Small intestine (tissue), 7 donors: ENCODE results near the gene PDZD4. TPM values are rescaled to one million over a fixed set of nuclear protein-coding genes. Genes with fewer than 3 reads are reported as not detected.

ENCODE experiments used
- DNase-seq, 2 donors: peaks; one replicate each; pipeline versions ENCODE4 v3.0.0 to v3.0.0-alpha.2; 2013
- FAIRE-seq: peaks from 2 replicates; lab custom pipeline; 2012; peaks lifted over from hg19 to GRCh38; lab: Jason Lieb, UNC
- H3K27ac ChIP-seq, 3 donors: one replicate each; pipeline ENCODE4 v1.5.1; 2013; ENCODE audit warnings: low read length in 2 of 3, mild to moderate bottlenecking in 2 of 3, control low read depth in 1 of 3, inconsistent platforms in 1 of 3, low read depth in 1 of 3, moderate library complexity in 1 of 3
- H3K27me3 ChIP-seq, 3 donors: one replicate each; pipeline ENCODE4 v1.6.1; 2013; ENCODE audit warnings: low read length in 3 of 3, inconsistent platforms in 1 of 3; ENCODE audit not compliant: control insufficient read depth in 3 of 3, insufficient read depth in 3 of 3
- H3K36me3 ChIP-seq, 3 donors: one replicate each; pipeline ENCODE4 v1.6.1; 2013; ENCODE audit warnings: low read length in 3 of 3, inconsistent platforms in 1 of 3, low read depth in 1 of 3, mild to moderate bottlenecking in 1 of 3, moderate library complexity in 1 of 3; ENCODE audit not compliant: control insufficient read depth in 3 of 3, insufficient read depth in 2 of 3
- H3K4me1 ChIP-seq, 3 donors: one replicate each; pipeline ENCODE4 v1.6.1; 2013; ENCODE audit warnings: low read length in 2 of 3, inconsistent platforms in 1 of 3, low read depth in 1 of 3, mild to moderate bottlenecking in 1 of 3, moderate library complexity in 1 of 3; ENCODE audit not compliant: control insufficient read depth in 3 of 3, insufficient read depth in 2 of 3
- H3K4me3 ChIP-seq, 3 donors: one replicate each; pipeline ENCODE4 v1.5.1; 2013; ENCODE audit warnings: low read length in 3 of 3, control low read depth in 1 of 3, inconsistent platforms in 1 of 3, low read depth in 1 of 3, mild to moderate bottlenecking in 1 of 3, moderate library complexity in 1 of 3
- H3K9me3 ChIP-seq, 2 donors: one replicate each; pipeline ENCODE4 v1.6.1; 2013; ENCODE audit warnings: low read depth in 1 of 2, low read length in 1 of 2; ENCODE audit not compliant: control insufficient read depth in 2 of 2, insufficient read depth in 1 of 2
- WGBS, 3 donors: extraction: QIAGEN DNeasy Blood & Tissue Kit; methylation state at CpG; one replicate each; pipeline ENCODE4 v1.1.7; 2013; 5-methylcytosine and 5-hydroxymethylcytosine counted together
- polyA plus RNA-seq, 4 donors: library from polyadenylated mRNA; stranded (reverse) in 3 of 4; unstranded in 1 of 4; fragments of 200-250 nt in 3 of 4; fragments of 120-200 nt in 1 of 4; gene quantifications; one replicate each; pipeline versions ENCODE4 v1.2.1 to v1.2.3, GENCODE V29; 2013
- donor health status: healthy with polysubstance abuse.
- donor health status: control.
- donor health status: control.
- donor health status: Bipolar disorder and iron deficiency.
- donor health status: healthy.

PDZD4 gene
- polyA plus RNA-seq, 4 donors, result 0.22 to 11.5 (median 2.4) TPM

DNA sequence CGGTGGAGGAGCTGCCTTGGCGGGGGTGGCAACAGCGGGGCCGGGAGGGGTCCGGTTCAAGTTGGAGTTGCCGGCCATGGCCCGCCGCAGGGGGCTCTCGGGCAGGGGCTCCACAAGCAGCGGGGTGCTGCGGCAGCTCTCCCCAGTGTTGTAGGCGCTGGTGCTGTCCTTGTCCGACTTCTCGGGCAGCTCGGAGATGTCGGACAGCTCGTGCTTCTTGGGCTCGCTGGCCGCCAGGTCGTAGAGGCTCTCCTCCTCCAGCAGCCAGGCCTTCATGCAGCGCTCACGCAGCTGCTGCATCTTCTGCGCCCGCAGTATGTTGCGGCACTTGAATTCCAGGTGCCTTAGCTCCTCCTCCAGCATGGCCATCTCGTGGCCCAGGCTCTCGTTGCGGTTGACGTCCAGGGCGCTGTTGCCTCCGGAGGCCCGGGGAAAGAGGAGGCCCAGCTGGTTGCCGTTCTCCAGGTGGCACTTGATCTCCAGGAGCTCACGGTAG lies 26.2 kb downstream of the PDZD4 start:
- DNase-seq, result no peak
- no peak overlapping the region for H3K4me3 ChIP-seq
- no peaks in the 10 kb centered on the region for H3K4me1 ChIP-seq
- 94 to 96% (median 95%) methylated on average over 21 to 34 of the region's 34 CpGs for WGBS, 3 donors
- no peak overlapping the region for H3K27ac ChIP-seq
- H3K27me3 ChIP-seq, result no peaks in the 10 kb centered on the region
- no peaks in the 10 kb centered on the region for H3K9me3 ChIP-seq
- FAIRE-seq, result no peak
- peaks cover 0 to 3% (median 0%) of the 10 kb centered on the region in 3 donors for H3K36me3 ChIP-seq

DNA sequence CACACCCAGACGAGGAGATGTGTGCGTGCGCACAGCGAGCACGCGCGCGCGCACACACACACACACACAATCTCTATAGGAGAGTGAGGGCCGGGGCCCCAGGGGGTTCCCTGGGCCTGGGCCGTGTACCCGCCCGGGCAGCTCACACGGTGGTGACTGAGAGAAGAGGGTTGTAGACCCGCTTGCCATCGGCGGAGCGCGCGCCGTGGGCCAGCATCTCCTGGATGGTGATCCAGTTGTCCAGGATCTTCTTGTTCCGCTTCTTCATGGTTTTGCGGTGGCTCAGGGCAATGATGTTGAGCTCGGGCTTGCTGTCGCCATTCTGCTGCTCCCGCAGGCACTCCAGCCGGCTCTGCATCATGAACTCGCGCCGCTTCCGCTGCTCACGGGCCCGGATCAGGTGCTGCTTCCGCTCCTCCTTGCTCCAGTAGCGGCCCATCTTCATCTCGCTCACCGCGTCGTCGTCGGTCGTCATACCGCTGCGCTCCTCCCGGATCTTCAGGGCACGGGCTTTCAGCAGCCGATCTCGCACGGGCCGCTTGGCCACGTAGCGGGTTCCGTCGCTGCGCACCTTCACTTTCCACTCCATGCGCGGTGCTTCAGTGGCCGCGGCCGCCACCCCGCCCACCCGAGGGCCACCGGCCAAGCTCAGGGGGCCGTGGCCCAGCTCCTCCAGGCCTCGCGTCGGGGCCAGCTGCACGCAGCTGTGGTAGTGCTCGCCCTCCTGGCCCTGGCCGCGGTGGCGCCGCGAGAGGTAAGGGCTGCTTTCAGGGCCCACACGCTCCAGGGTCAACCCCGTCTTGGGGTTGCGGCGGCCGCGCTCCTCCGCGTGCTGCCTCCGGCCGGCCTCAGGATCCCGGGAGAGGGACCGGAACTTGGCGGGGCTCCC lies 26.9 kb downstream of the PDZD4 start:
- 96 to 97% (median 96%) methylated on average over 75 to 87 of the region's 87 CpGs for WGBS, 3 donors
- Histone ChIP-seq H3K9me3 (no peaks in the 10 kb centered on the region), H3K36me3 (peaks cover 0 to 10% (median 0%) of the 10 kb centered on the region in 3 donors), H3K4me1 (no peaks in the 10 kb centered on the region), H3K4me3 (no peak overlapping the region), H3K27me3 (no peaks in the 10 kb centered on the region), H3K27ac (no peak overlapping the region)
- FAIRE-seq (no peak), DNase-seq (no peak)

DNA sequence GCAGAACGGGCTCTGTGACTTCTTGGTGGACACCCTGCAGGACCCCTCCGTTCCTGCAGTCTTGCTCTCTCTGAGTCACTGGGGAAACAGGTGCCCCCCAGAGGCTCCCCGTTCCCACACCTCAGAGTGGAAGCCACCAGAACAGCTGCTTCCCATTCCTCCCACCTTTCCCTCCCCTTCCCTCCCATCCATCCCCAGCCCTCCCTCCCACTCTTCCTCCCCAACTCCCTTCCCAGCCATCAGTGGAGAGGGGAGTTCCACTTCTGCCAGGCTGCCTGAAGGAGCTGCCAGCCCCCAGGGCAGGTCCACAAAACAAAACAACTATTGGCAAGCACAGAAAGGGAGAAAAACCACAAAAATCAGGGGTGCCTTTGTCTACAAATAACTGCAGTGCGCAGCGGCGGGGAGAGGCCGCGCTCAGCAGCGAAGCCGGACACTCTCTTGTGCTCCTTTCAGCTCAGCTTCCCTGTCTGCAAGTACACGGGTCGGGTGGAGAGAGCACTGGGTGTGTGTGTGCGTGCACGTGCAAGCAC lies 27.8 kb downstream of the PDZD4 start:
- Histone ChIP-seq H3K4me1 (no peaks in the 10 kb centered on the region), H3K36me3 (peaks cover 0 to 17% (median 0%) of the 10 kb centered on the region in 3 donors), H3K9me3 (no peaks in the 10 kb centered on the region), H3K27me3 (no peaks in the 10 kb centered on the region), H3K4me3 (no peak overlapping the region), H3K27ac (no peak overlapping the region)
- 59 to 75% (median 64%) methylated on average over 7 to 14 of the region's 14 CpGs for WGBS, 3 donors
- FAIRE-seq (no peak), DNase-seq (no peak)

DNA sequence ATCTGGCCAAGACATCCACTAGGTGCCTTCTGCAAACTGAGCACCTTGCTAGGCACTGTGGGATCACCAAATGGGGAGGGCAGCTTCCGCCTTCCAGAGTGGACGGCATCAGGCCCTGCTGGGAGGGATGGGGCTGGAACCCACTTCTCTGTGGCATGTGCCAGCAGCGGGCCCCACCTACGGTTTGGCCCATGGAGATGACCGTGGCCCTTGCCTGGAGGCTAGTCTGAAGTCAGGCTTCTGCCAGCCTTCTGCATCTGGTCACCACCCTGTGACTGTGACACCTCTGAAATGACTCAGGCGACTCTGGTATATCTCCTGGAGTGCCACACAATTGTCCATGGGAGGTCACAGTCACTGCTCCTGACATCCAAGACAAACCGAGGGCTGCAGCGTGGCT lies 28.7 kb downstream of the PDZD4 start:
- Histone ChIP-seq H3K4me1 (no peaks in the 10 kb centered on the region), H3K27ac (no peak overlapping the region), H3K27me3 (no peaks in the 10 kb centered on the region), H3K4me3 (no peak overlapping the region), H3K36me3 (peaks cover 0 to 27% (median 0%) of the 10 kb centered on the region in 3 donors), H3K9me3 (no peaks in the 10 kb centered on the region)
- 79 to 86% (median 82%) methylated on average over 8 of the region's 8 CpGs for WGBS, 3 donors
- DNase-seq (no peak), FAIRE-seq (no peak)

DNA sequence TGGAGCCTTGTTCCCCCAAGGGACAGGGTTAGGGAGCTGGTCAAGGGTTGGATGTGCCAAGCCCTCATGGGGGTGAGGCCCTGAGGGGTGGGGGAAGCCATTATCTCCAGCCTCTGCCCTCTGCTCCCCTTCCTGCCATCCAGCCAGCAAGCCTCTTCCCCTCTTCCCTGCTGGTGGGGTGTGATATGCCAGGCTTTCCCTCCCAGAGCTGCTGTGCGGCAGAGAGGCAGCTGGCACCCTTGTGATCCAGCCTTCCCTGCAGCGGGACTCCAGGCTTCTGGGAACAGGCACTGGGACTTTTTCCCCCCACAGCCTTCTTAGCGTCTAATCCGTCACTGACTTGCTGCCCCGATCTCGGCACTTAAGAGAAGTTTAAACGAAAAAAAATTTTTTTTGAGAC lies 29.6 kb downstream of the PDZD4 start:
- Histone ChIP-seq H3K27ac (no peak overlapping the region), H3K9me3 (no peaks in the 10 kb centered on the region), H3K4me3 (no peak overlapping the region), H3K27me3 (no peaks in the 10 kb centered on the region), H3K36me3 (peaks cover 0 to 36% (median 0%) of the 10 kb centered on the region in 3 donors), H3K4me1 (peaks cover 0 to 5% (median 2%) of the 10 kb centered on the region in 3 donors)
- no peak for FAIRE-seq
- no peak for DNase-seq
- WGBS, 3 donors, result 75 to 79% (median 77%) methylated on average over 7 of the region's 7 CpGs

GRCh38 chrX:153800177-153800722 lies 30.1 kb downstream of the PDZD4 start:
- no peak overlapping the region for H3K4me3 ChIP-seq
- H3K27me3 ChIP-seq, result no peaks in the 10 kb centered on the region
- no peak overlapping the region for H3K27ac ChIP-seq
- WGBS, 3 donors, result 62 to 76% (median 73%) methylated on average over 11 to 16 of the region's 16 CpGs
- peaks cover 0 to 38% (median 0%) of the 10 kb centered on the region in 3 donors for H3K36me3 ChIP-seq
- DNase-seq, result no peak
- FAIRE-seq, result no peak
- no peaks in the 10 kb centered on the region for H3K9me3 ChIP-seq
- H3K4me1 ChIP-seq, result peaks cover 0 to 10% (median 6%) of the 10 kb centered on the region in 3 donors

- Histone ChIP-seq H3K27ac (no peak overlapping the region), H3K4me3 (no peak overlapping the region), H3K27me3 (no peaks in the 10 kb centered on the region), H3K9me3 (no peaks in the 10 kb centered on the region), H3K36me3 (peaks cover 0 to 38% (median 0%) of the 10 kb centered on the region in 3 donors), H3K4me1 (peaks cover 0 to 10% (median 6%) of the 10 kb centered on the region in 3 donors)
- no peak for FAIRE-seq
- DNase-seq, result no peak
- WGBS, 3 donors, result 80 to 91% (median 89%) methylated on average over 4 to 5 of the region's 5 CpGs
Measured at GRCh38 chrX:153799326-153799725, 31.0 kb downstream of the PDZD4 start.

- Histone ChIP-seq H3K27ac (no peak overlapping the region), H3K27me3 (no peaks in the 10 kb centered on the region), H3K36me3 (peaks cover 0 to 40% (median 0%) of the 10 kb centered on the region in 3 donors), H3K9me3 (no peaks in the 10 kb centered on the region), H3K4me1 (peaks cover 0 to 18% (median 6%) of the 10 kb centered on the region in 3 donors), H3K4me3 (no peak overlapping the region)
- WGBS, 3 donors, result 91 to 93% (median 93%) methylated on average over 14 to 15 of the region's 15 CpGs
- DNase-seq, result no peak
- FAIRE-seq, result no peak
Measured at GRCh38 chrX:153797415-153798015, 32.8 kb downstream of the PDZD4 start.
